Body of pancreas (tissue), 4 donors: Measurements from ENCODE around the gene PRCP.

Source experiments
- CTCF ChIP-seq, 7 experiments: fragments of 450-650 bp in 4 of 7; fragments of 200-600 bp in 3 of 7; sonication (generic) in 3 of 7; IDR thresholded peaks; one replicate each; pipeline ENCODE4 v1.5.1; 2016 to 2019; ENCODE audit warnings: antibody characterized with exemption in 7 of 7
- POLR2A ChIP-seq, 3 donors: fragments of 450-650 bp; IDR thresholded peaks; one replicate each; pipeline ENCODE4 v1.6.1; 2016; ENCODE audit warnings: antibody characterized with exemption in 3 of 3, mild to moderate bottlenecking in 2 of 3

GRCh38 chr11:82901922-82902485, 1.8 kb upstream of the PRCP start:
- TF ChIP-seq CTCF (IDR thresholded peaks at IDR 0.05) (no peak), POLR2A (IDR thresholded peaks at IDR 0.05) (no peak)
